RWPE1 (cell line): ENCODE results near the gene GFRA4.

Experiments used
- CTCF ChIA-PET: fragments of 350-600 bp; sonication (Branson Sonifier 250); formaldehyde crosslinking; extraction: SDS; loops from one replicate; lab custom pipeline; 2021; lab: Yijun Ruan, JAX
- POLR2A ChIA-PET: fragments of 400-600 bp; formaldehyde crosslinking; extraction: SDS; loops from one replicate; lab custom pipeline; 2020; ENCODE audit warnings: antibody characterized with exemption; ENCODE audit not compliant: low non-redundant PET; lab: Yijun Ruan, JAX
- DNase-seq: peaks from one replicate; pipeline ENCODE4 v3.0.0; 2012; ENCODE audit warnings: low spot score
- H3K27ac ChIP-seq: fragments of 450-650 bp; 2 replicates; pipeline ENCODE4 v1.5.1; 2017
- TF ChIP-seq, protein P1 (sequence below): fragments of 450-650 bp; conservative IDR thresholded peaks from 2 replicates; pipeline ENCODE4 v1.5.1; 2017; ENCODE audit warnings: low read depth, mild to moderate bottlenecking

Gene GFRA4

DNA sequence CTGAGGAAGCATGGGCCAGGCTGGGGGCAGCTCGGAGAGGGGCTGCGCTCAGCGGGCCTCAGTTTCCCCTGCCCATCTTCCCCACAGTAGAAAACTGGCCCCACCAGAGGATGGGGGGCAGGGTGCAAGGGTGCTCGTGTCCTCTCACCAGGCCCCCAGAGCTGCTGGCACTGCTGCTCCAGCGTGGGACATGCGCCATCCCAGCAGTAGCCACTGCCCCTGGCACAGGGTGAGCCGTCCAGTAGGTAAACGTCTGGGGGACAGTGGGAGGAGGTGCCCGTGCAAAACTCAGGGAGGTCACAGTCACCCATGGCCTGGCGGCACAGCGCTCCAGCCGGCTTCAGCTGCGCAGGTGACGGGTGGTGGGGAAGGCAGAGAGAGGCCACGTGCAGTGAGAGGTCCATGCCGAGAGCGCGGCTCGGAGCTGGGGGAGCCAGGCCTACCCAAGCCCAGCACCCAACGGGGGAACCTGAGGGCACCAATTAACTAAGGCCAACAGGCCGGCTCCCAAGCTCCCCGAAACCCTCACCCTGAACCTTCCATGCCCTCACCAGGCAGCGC is 8.9 kb upstream of the GFRA4 start:
- no peak for DNase-seq
- no peak overlapping the region for H3K27ac ChIP-seq
- ChIA-PET CTCF (interaction anchor here (1.1 kb wide), 1 partner anchor 16 kb away, joined by 3 read pairs; no protein-coding TSS in a partner anchor), POLR2A (no interaction called here)
- TF ChIP-seq, protein P1, sequence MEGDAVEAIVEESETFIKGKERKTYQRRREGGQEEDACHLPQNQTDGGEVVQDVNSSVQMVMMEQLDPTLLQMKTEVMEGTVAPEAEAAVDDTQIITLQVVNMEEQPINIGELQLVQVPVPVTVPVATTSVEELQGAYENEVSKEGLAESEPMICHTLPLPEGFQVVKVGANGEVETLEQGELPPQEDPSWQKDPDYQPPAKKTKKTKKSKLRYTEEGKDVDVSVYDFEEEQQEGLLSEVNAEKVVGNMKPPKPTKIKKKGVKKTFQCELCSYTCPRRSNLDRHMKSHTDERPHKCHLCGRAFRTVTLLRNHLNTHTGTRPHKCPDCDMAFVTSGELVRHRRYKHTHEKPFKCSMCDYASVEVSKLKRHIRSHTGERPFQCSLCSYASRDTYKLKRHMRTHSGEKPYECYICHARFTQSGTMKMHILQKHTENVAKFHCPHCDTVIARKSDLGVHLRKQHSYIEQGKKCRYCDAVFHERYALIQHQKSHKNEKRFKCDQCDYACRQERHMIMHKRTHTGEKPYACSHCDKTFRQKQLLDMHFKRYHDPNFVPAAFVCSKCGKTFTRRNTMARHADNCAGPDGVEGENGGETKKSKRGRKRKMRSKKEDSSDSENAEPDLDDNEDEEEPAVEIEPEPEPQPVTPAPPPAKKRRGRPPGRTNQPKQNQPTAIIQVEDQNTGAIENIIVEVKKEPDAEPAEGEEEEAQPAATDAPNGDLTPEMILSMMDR, result no peak

DNA sequence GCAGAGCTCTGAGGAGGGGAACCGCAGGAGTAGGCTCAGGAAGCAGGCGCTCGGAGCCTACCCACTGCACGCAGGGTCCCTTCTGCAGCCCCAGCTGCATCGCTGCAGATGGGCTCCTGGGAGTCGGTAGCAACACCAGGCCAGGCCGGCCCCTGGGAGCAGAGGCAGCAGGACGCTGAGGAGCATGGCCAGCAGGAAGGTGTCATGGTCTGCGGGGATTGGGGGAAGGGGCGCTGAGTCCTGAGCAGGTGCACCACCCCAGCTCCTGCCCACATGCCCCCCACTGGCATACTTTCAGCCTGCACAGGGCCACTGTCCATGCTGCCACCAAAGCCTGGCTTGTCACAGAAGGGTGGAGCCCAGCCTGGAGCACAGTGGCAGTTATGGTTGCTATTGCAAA is 7.7 kb upstream of the GFRA4 start:
- POLR2A ChIA-PET, result no interaction called here
- H3K27ac ChIP-seq, result no peak overlapping the region
- TF ChIP-seq, protein P1, result no peak
- no peak for DNase-seq
- CTCF ChIA-PET, result interaction anchor here (0.6 to 1.0 kb wide), 3 partner anchors 11 to 380 kb away, joined by 3 to 4 read pairs (median 3); no protein-coding TSS in a partner anchor

DNA sequence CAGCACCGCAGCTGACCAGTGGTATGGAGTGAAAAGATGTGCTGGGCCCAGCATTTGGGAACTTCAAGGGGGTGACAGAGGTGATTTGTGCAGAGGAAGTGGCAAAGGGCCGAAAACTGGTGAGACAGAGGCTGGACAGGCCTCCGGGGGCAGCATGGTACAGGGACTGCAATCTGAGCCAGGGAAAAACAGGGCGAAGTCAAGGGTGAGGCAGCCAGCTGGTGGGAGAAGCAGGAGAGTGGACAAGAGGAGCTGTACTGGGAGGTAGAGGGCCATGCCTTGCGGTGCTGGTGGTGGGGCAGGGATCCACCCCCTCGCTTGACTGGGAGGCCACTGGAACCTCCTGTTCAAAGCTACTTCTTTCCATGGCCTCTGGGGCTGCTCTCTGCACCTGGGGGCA is 7.3 kb upstream of the GFRA4 start:
- H3K27ac ChIP-seq, result no peak overlapping the region
- TF ChIP-seq, protein P1, result no peak
- DNase-seq, result no peak
- POLR2A ChIA-PET, result interaction anchor here (0.6 kb wide), 1 partner anchor 83 kb away, joined by 3 read pairs; no protein-coding TSS in a partner anchor
- CTCF ChIA-PET, result interaction anchor here (0.6 to 1.0 kb wide), 3 partner anchors 10 to 66 kb away, joined by 3 to 4 read pairs (median 3); no protein-coding TSS in a partner anchor

DNA sequence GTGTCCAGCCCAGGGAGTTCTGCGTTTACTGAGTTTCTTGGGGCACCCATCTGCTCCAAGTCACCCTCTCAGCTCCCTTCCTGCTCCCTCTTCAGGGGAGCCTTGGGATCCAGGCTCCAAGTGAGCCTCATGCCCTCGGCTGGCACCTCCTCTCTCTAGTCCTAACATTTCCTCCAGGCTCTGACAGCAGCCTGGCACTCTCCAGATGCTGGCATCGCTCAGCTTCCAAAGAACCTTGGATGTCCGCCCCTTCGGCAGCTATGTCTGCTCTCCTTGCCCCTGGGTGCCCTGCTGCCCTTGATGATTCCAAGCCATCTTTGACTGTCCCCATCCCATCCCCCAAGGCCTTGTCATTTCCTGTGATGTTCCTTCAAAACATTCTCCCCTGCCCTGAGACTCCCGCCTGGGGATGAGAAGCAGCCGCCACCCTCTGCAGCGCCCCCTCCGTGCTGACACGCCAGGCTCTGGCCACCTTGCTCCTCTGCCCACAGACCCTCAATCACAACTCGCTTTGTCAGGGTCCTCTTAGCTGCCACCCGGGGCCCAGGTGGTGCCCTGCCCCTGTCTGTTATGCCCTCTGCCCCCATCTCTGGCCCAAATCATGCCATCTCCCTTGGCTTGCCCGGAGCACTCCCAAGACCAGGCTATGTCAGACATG is 6.6 kb upstream of the GFRA4 start:
- TF ChIP-seq, protein P1, result no peak
- H3K27ac ChIP-seq, result no peak overlapping the region
- DNase-seq, result no peak
- CTCF ChIA-PET, result interaction anchor here (0.6 to 1.2 kb wide), 2 partner anchors 41 to 67 kb away, joined by 4 to 8 read pairs; no protein-coding TSS in a partner anchor
- POLR2A ChIA-PET, result interaction anchor here (0.6 kb wide), 1 partner anchor 82 kb away, joined by 3 read pairs; no protein-coding TSS in a partner anchor

DNA sequence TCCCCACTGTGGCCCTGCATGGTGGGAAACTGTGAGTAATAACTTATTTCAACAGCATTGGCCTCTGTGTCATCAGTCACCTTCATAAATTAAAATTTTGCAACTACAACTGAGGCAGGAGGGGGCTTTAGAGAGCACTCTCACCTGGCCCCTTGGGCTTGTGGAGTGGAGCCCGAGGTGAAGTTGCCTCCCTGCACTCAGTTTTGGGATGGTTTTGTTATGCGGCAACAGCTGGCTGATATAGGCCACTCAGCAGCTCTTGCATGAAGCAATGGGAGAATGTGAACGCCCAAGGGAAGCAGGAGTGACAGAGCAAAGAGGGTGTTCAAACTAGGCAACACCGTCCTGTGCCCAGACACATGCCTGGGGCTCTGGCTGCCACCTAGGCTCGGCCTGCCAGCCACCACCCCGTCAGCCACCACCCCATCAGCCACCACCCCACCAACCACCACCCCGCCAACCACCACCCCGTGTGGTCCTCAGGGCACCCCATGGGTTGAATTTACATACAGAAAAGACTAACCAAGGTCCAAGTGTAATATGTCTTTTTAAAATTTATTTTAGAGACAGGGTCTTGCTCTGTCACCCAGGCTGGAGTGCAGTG is 4.3 kb upstream of the GFRA4 start:
- no peak overlapping the region for H3K27ac ChIP-seq
- DNase-seq, result no peak
- ChIA-PET CTCF (interaction anchor here (1.7 kb wide), 1 partner anchor 9 kb away, joined by 9 read pairs; no protein-coding TSS in a partner anchor), POLR2A (no interaction called here)
- TF ChIP-seq, protein P1, result no peak

DNA sequence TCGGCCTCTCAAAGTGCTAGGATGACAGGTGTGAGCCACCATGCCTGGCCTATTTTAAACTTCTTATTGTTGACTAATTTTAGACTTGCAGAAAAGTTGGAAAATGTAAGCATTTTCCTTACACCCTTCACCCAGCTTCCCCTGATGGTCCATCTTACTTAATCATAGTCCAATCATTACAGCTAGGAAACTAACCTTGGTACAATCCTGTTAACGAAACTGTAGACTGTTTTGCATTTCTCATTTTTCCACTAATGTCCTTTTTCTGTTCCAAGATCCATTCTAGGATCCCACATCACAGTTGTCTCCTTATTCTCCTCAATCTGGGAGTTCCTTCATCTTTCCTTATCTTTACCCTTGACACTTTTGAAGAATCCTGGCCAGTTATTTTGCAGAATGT is 659 bp upstream of the GFRA4 start:
- POLR2A ChIA-PET, result interaction anchor here (0.6 kb wide), 1 partner anchor 102 kb away, joined by 13 read pairs; no protein-coding TSS in a partner anchor
- CTCF ChIA-PET, result interaction anchor here (0.6 kb wide), 1 partner anchor 11 kb away, joined by 4 read pairs; no protein-coding TSS in a partner anchor
- no peak overlapping the region for H3K27ac ChIP-seq
- TF ChIP-seq, protein P1, result no peak
- DNase-seq, result no peak
